OCI-LY1 (cell line): ENCODE results near the gene VEPH1.

Experiments
- H2AFZ ChIP-seq: fragments of 200-600 bp; sonication (generic), shearing (Covaris generic); 2 replicates; pipeline ENCODE4 v1.6.0; 2014; ENCODE audit warnings: antibody characterized with exemption, mild to moderate bottlenecking, low read length
- H3F3A ChIP-seq: fragments of 200-600 bp; sonication (generic), shearing (Covaris generic); 2 replicates; pipeline ENCODE4 v1.6.0; 2014; ENCODE audit warnings: mild to moderate bottlenecking, antibody characterized with exemption, low read length, moderate library complexity; ENCODE audit not compliant: insufficient read depth
- H3K27ac ChIP-seq: fragments of 200-600 bp; sonication (generic); 2 replicates; pipeline ENCODE4 v1.5.1; 2014; ENCODE audit warnings: low read length, mixed run types, mild to moderate bottlenecking, low read depth; ENCODE audit not compliant: poor library complexity, severe bottlenecking
- H3K27me3 ChIP-seq: fragments of 200-600 bp; sonication (generic); 2 replicates; pipeline ENCODE4 v1.6.0; 2014; ENCODE audit warnings: antibody characterized with exemption, mild to moderate bottlenecking, low read length, moderate library complexity; ENCODE audit not compliant: insufficient read depth
- H3K36me3 ChIP-seq: fragments of 200-600 bp; sonication (generic); 2 replicates; pipeline ENCODE4 v1.6.1; 2014; ENCODE audit warnings: mild to moderate bottlenecking, antibody characterized with exemption, low read length, moderate library complexity, mixed read lengths; ENCODE audit not compliant: insufficient read depth
- H3K4me1 ChIP-seq: fragments of 200-600 bp; sonication (generic); 2 replicates; pipeline ENCODE4 v1.5.1; 2014; ENCODE audit warnings: mild to moderate bottlenecking, low read length, moderate library complexity; ENCODE audit not compliant: insufficient read depth, severe bottlenecking
- H3K4me2 ChIP-seq: fragments of 200-600 bp; sonication (generic), shearing (Covaris generic); 2 replicates; pipeline ENCODE4 v1.6.1; 2014; ENCODE audit warnings: low read length
- H3K4me3 ChIP-seq: fragments of 200-600 bp; sonication (generic); 2 replicates; pipeline ENCODE4 v1.5.1; 2014; ENCODE audit warnings: low read length, low read depth, mild to moderate bottlenecking, mixed read lengths; ENCODE audit not compliant: poor library complexity, severe bottlenecking
- H3K79me2 ChIP-seq: fragments of 200-600 bp; shearing (Covaris generic); 2 replicates; pipeline ENCODE4 v1.6.1; 2016; ENCODE audit warnings: mixed run types, low read length, mixed read lengths; ENCODE audit not compliant: insufficient read depth
- H3K9ac ChIP-seq: fragments of 200-600 bp; sonication (generic), shearing (Covaris generic); 2 replicates; pipeline ENCODE4 v1.6.1; 2014; ENCODE audit warnings: mild to moderate bottlenecking, low read length, mixed read lengths
- H3K9me2 ChIP-seq: fragments of 200-600 bp; sonication (generic), shearing (Covaris generic); 2 replicates; pipeline ENCODE4 v1.6.1; 2014; ENCODE audit warnings: low read depth, mild to moderate bottlenecking, low read length, mixed read lengths
- H3K9me3 ChIP-seq: fragments of 200-600 bp; shearing (Covaris generic); 2 replicates; pipeline ENCODE4 v1.6.1; 2014; ENCODE audit warnings: low read length, mixed read lengths
- H4K20me1 ChIP-seq: fragments of 200-600 bp; sonication (generic), shearing (Covaris generic); 2 replicates; pipeline ENCODE4 v1.6.0; 2016; ENCODE audit warnings: mild to moderate bottlenecking, low read length; ENCODE audit not compliant: insufficient read depth
- EZH2 ChIP-seq: fragments of 200-600 bp; sonication (generic), shearing (Covaris generic); IDR thresholded peaks from 2 replicates; pipeline ENCODE4 v1.8.0; 2017; ENCODE audit warnings: borderline replicate concordance, mixed run types, mild to moderate bottlenecking, antibody characterized with exemption, low read length, moderate library complexity, mixed read lengths
- TF ChIP-seq, protein P1 (sequence below): fragments of 200-600 bp; sonication (generic), shearing (Covaris generic); IDR thresholded peaks from 2 replicates; pipeline ENCODE4 v1.5.1; 2017; ENCODE audit warnings: mild to moderate bottlenecking, antibody characterized with exemption, low read length, moderate library complexity, mixed read lengths

Gene VEPH1

DNA sequence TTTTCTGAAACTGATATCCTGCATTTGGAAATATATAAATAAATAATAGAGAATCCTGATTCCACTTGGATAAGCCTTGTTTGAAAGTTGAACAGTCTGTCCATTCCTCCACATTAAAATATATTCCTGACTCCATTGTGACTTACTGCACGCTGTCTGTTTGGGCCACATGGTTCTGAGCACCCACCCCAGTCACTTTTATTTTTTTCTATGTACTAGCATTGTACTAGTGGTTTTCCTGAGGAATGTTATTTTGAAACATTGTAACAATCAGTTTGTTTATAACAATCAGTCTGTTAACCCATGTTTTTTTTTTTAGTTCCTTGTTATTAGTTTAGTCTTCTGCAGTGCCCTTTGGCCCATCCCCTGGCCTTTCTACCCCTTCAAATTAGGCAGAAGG, 255.8 kb downstream of the VEPH1 start:
- Histone ChIP-seq H3K4me1 (no peaks in the 10 kb centered on the region), H3K79me2 (no peaks in the 10 kb centered on the region), H3K4me2 (no peak overlapping the region), H3K9me3 (no peaks in the 10 kb centered on the region), H3K9me2 (no peaks in the 10 kb centered on the region), H4K20me1 (no peaks in the 10 kb centered on the region), H3K27me3 (no peaks in the 10 kb centered on the region), H2AFZ (no peak overlapping the region), H3K36me3 (no peaks in the 10 kb centered on the region), H3K4me3 (no peak overlapping the region), H3K27ac (no peak overlapping the region), H3K9ac (no peak overlapping the region), H3F3A (no peaks in the 10 kb centered on the region)
- TF ChIP-seq, protein P1, sequence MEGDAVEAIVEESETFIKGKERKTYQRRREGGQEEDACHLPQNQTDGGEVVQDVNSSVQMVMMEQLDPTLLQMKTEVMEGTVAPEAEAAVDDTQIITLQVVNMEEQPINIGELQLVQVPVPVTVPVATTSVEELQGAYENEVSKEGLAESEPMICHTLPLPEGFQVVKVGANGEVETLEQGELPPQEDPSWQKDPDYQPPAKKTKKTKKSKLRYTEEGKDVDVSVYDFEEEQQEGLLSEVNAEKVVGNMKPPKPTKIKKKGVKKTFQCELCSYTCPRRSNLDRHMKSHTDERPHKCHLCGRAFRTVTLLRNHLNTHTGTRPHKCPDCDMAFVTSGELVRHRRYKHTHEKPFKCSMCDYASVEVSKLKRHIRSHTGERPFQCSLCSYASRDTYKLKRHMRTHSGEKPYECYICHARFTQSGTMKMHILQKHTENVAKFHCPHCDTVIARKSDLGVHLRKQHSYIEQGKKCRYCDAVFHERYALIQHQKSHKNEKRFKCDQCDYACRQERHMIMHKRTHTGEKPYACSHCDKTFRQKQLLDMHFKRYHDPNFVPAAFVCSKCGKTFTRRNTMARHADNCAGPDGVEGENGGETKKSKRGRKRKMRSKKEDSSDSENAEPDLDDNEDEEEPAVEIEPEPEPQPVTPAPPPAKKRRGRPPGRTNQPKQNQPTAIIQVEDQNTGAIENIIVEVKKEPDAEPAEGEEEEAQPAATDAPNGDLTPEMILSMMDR: no peak
- no peak for TF ChIP-seq EZH2

DNA sequence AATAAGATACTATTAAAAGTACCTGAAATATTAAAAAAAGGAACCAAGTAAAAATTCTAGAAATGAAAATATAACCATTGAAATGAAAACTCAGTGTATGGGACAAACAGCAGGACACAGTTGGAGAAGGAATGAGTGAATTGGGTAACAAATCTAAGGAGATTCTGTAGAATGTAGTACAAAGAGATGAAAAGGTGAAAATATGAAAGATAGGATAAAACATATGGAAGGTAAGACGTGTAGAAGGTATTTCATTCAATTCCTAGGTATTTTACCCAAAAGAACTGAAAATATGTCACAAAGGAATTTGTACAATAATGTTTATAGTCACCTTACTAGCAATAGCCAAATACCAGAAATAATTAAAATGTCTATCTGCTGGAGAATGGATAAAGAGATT, 260.4 kb downstream of the VEPH1 start:
- Histone ChIP-seq H3K4me2 (no peak overlapping the region), H3K9ac (no peak overlapping the region), H3K36me3 (no peaks in the 10 kb centered on the region), H3F3A (no peaks in the 10 kb centered on the region), H3K27ac (no peak overlapping the region), H3K9me3 (no peaks in the 10 kb centered on the region), H3K9me2 (no peaks in the 10 kb centered on the region), H3K79me2 (no peaks in the 10 kb centered on the region), H3K4me1 (no peaks in the 10 kb centered on the region), H2AFZ (no peak overlapping the region), H3K27me3 (no peaks in the 10 kb centered on the region), H4K20me1 (no peaks in the 10 kb centered on the region), H3K4me3 (no peak overlapping the region)
- TF ChIP-seq, protein P1: no peak
- no peak for TF ChIP-seq EZH2

DNA sequence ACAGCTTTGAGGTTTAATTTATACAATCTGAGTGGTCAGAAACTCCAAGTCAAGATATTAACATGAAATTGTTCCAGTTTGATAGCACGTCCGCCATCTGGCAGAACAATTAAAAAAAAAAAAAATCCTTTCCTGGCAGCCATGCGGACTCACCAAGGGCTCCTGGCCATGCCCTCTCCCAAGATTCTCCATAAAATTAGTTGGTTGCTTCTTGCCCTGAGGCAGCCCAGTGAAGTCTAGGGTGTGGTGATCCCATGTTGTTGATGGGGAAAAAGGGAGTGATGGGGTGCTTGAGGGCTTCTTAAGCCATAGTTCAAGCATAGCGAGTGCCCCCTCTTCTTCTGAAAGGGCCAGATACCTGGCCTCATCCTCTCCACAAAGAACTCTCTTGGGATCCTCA, 261.6 kb downstream of the VEPH1 start:
- H3K4me1 ChIP-seq: no peaks in the 10 kb centered on the region
- H3K9me2 ChIP-seq: no peaks in the 10 kb centered on the region
- H3K4me3 ChIP-seq: no peak overlapping the region
- H3F3A ChIP-seq: no peaks in the 10 kb centered on the region
- H4K20me1 ChIP-seq: no peaks in the 10 kb centered on the region
- H3K36me3 ChIP-seq: no peaks in the 10 kb centered on the region
- no peaks in the 10 kb centered on the region for H3K9me3 ChIP-seq
- no peak overlapping the region for H3K27ac ChIP-seq
- H3K79me2 ChIP-seq: no peaks in the 10 kb centered on the region
- TF ChIP-seq EZH2: no peak
- TF ChIP-seq, protein P1: no peak
- H3K9ac ChIP-seq: no peak overlapping the region
- no peak overlapping the region for H2AFZ ChIP-seq
- no peaks in the 10 kb centered on the region for H3K27me3 ChIP-seq
- H3K4me2 ChIP-seq: no peak overlapping the region
